GM21529 (cell line): Measurements from ENCODE around the gene ARHGEF16.

Source experiments
- ATAC-seq: cut with Tn5 transposase; IDR thresholded peaks from one replicate; pipeline ENCODE4 v1.9.1; 2021; ENCODE audit not compliant: unreplicated experiment

ARHGEF16 gene

GRCh38 chr1:3515272-3515671 is 60.8 kb downstream of the ARHGEF16 start:
- no peak for ATAC-seq

GRCh38 chr1:3515774-3516480 is 61.5 kb downstream of the ARHGEF16 start:
- no peak for ATAC-seq

- ATAC-seq: no peak
These were observed 62.0 kb downstream of the ARHGEF16 start for GRCh38 chr1:3516481-3516869.

GRCh38 chr1:3516911-3517675 is 62.6 kb downstream of the ARHGEF16 start:
- no peak for ATAC-seq

GRCh38 chr1:3518256-3518655 is 63.8 kb downstream of the ARHGEF16 start:
- no peak for ATAC-seq

GRCh38 chr1:3518756-3519155 is 64.3 kb downstream of the ARHGEF16 start:
- ATAC-seq: no peak

GRCh38 chr1:3519301-3519885 is 64.9 kb downstream of the ARHGEF16 start:
- ATAC-seq: no peak

- no peak for ATAC-seq
These were observed 66.2 kb downstream of the ARHGEF16 start for GRCh38 chr1:3520419-3521378.

GRCh38 chr1:3521426-3521825 is 67.0 kb downstream of the ARHGEF16 start:
- no peak for ATAC-seq

- no peak for ATAC-seq
These were observed 67.6 kb downstream of the ARHGEF16 start for GRCh38 chr1:3522112-3522511.

- no peak for ATAC-seq
These were observed 68.2 kb downstream of the ARHGEF16 start for GRCh38 chr1:3522564-3523265.

GRCh38 chr1:3523980-3524379 is 69.5 kb downstream of the ARHGEF16 start:
- ATAC-seq: no peak

GRCh38 chr1:3524556-3525203 is 70.2 kb downstream of the ARHGEF16 start:
- ATAC-seq: no peak

GRCh38 chr1:3525551-3526482 is 71.4 kb downstream of the ARHGEF16 start:
- ATAC-seq: no peak

GRCh38 chr1:3527774-3528173 is 73.3 kb downstream of the ARHGEF16 start:
- ATAC-seq: no peak

GRCh38 chr1:3529099-3529729 is 74.7 kb downstream of the ARHGEF16 start:
- no peak for ATAC-seq

GRCh38 chr1:3530086-3530925 is 75.8 kb downstream of the ARHGEF16 start:
- no peak for ATAC-seq
